HCT116 (cell line): Measurements from ENCODE around the gene WDFY2. TPM values are rescaled to one million over a fixed set of nuclear protein-coding genes. Genes with fewer than 3 reads are reported as not detected.

ENCODE experiments used
- ATAC-seq: fragments of 200-7000 bp; cut with Tn5 transposase; 2 replicates; pipeline ENCODE4 v1.9.1; 2020; ENCODE audit warnings: mild to moderate bottlenecking, moderate library complexity
- BruUV-seq: library from RNA; stranded (reverse); fragments of 400-500 nt; replicated peaks from 2 replicates; lab custom pipeline; 2021; lab: Mats Ljungman, UMichigan
- CTCF ChIA-PET: fragments of 300-600 bp; sonication (Branson Sonifier 250); formaldehyde crosslinking; loops from one replicate; lab custom pipeline; 2021; ENCODE audit warnings: antibody characterized with exemption; lab: Charles Lee
- POLR2A ChIA-PET: fragments of 300-600, 350-600 bp; sonication (Branson Sonifier 250); formaldehyde crosslinking; loops from one replicate; lab custom pipeline; 2021; ENCODE audit warnings: antibody characterized with exemption; lab: Charles Lee
- RAD21 ChIA-PET, 2 experiments: fragments of 300-600 bp; sonication (Branson Sonifier 250); formaldehyde crosslinking; loops; one replicate each; lab custom pipeline; 2023; ENCODE audit warnings: low total read pairs in 2 of 2; ENCODE audit not compliant: uncharacterized antibody in 2 of 2, unreplicated experiment in 2 of 2, low non-redundant PET in 1 of 2; lab: Charles Lee
- DNase-seq: peaks from one replicate; pipeline ENCODE4 v3.0.0-alpha.2; 2010; ENCODE audit warnings: low read depth, low spot score
- H2AFZ ChIP-seq: fragments of 200-600 bp; shearing (Covaris generic), sonication (generic); 2 replicates; pipeline ENCODE4 v1.6.1; 2017; ENCODE audit warnings: low read depth, mixed run types, mixed read lengths, antibody characterized with exemption, low read length; ENCODE audit not compliant: poor library complexity, severe bottlenecking
- H3K27ac ChIP-seq: 2 replicates; pipeline ENCODE4 v1.5.1; 2012; ENCODE audit warnings: low read depth, low read length
- H3K27me3 ChIP-seq: fragments of 200-600 bp; sonication (generic); 2 replicates; pipeline ENCODE4 v1.6.1; 2016; ENCODE audit warnings: mixed run types, low read length, mixed read lengths; ENCODE audit not compliant: insufficient read depth
- H3K36me3 ChIP-seq, 2 experiments: fragments of 200-500 bp in 1 of 2; fragments of 200-600 bp in 1 of 2; sonication (Bioruptor generic) in 1 of 2; sonication (generic) in 1 of 2; 2 replicates each; pipeline versions ENCODE4 v1.5.1 to v1.6.1; 2014 to 2016; ENCODE audit warnings: low read length in 2 of 2, inconsistent platforms in 1 of 2, mixed read lengths in 1 of 2, mixed run types in 1 of 2; ENCODE audit not compliant: insufficient read depth in 2 of 2, control insufficient read depth in 1 of 2
- H3K4me1 ChIP-seq, 2 experiments: fragments of 200-600 bp in 1 of 2; sonication (generic) in 1 of 2; 2 replicates each; pipeline versions ENCODE4 v1.5.1 to v1.6.1; 2012 to 2017; ENCODE audit warnings: low read length in 2 of 2, inconsistent platforms in 1 of 2, mild to moderate bottlenecking in 1 of 2, mixed read lengths in 1 of 2, mixed run types in 1 of 2, moderate library complexity in 1 of 2; ENCODE audit not compliant: insufficient read depth in 2 of 2, control insufficient read depth in 1 of 2
- H3K4me2 ChIP-seq: fragments of 200-600 bp; sonication (generic); 2 replicates; pipeline ENCODE4 v1.6.1; 2017; ENCODE audit warnings: mixed run types, low read length, mixed read lengths
- H3K4me3 ChIP-seq, 2 experiments: fragments of 200-600 bp in 1 of 2; sonication (generic) in 1 of 2; replicated peaks in 1 of 2; 2 replicates each; pipeline ENCODE4 v1.5.1; 2011 to 2016; ENCODE audit warnings: low read length in 2 of 2, control low read depth in 1 of 2, low read depth in 1 of 2, mild to moderate bottlenecking in 1 of 2, mixed read lengths in 1 of 2, mixed run types in 1 of 2
- H3K79me2 ChIP-seq: fragments of 200-600 bp; sonication (generic); 2 replicates; pipeline ENCODE4 v1.6.1; 2017; ENCODE audit warnings: mild to moderate bottlenecking, mixed run types, low read length, moderate library complexity, mixed read lengths; ENCODE audit not compliant: insufficient read depth
- H3K9ac ChIP-seq: fragments of 200-600 bp; sonication (generic); 2 replicates; pipeline ENCODE4 v1.6.1; 2016; ENCODE audit warnings: low read length, mixed read lengths
- H3K9me2 ChIP-seq: fragments of 200-600 bp; sonication (generic), shearing (Covaris generic); 2 replicates; pipeline ENCODE4 v1.6.1; 2017; ENCODE audit warnings: mixed run types, mild to moderate bottlenecking, moderate library complexity; ENCODE audit not compliant: insufficient read depth
- H3K9me3 ChIP-seq, 2 experiments: fragments of 200-500 bp in 1 of 2; fragments of 200-600 bp in 1 of 2; sonication (Bioruptor generic) in 1 of 2; sonication (generic) in 1 of 2; 2 replicates each; pipeline ENCODE4 v1.6.1; 2014 to 2017; ENCODE audit warnings: low read length in 2 of 2, mixed read lengths in 2 of 2, inconsistent platforms in 1 of 2, low read depth in 1 of 2, mild to moderate bottlenecking in 1 of 2, mixed run types in 1 of 2, moderate library complexity in 1 of 2; ENCODE audit not compliant: control insufficient read depth in 1 of 2, insufficient read depth in 1 of 2
- H4K20me1 ChIP-seq: fragments of 200-600 bp; sonication (generic), shearing (Covaris generic); 2 replicates; pipeline ENCODE4 v1.6.1; 2017; ENCODE audit warnings: mixed run types, mild to moderate bottlenecking, moderate library complexity; ENCODE audit not compliant: insufficient read depth
- CEBPB ChIP-seq: IDR thresholded peaks from 2 replicates; pipeline ENCODE4 v1.6.1; 2012; ENCODE audit warnings: low read depth
- EGR1 ChIP-seq: IDR thresholded peaks from 2 replicates; pipeline ENCODE4 v1.6.1; 2012; ENCODE audit warnings: low read depth
- EZH2 ChIP-seq: fragments of 200-600 bp; sonication (generic); IDR thresholded peaks from 2 replicates; pipeline ENCODE4 v1.6.1; 2017; ENCODE audit warnings: antibody characterized with exemption, mixed run types
- FOSL1 ChIP-seq: IDR thresholded peaks from 2 replicates; pipeline ENCODE4 v1.6.1; 2012; ENCODE audit warnings: low read depth
- POLR2A ChIP-seq: IDR thresholded peaks from 2 replicates; pipeline ENCODE4 v1.7.0; 2011; ENCODE audit warnings: borderline replicate concordance; ENCODE audit not compliant: insufficient read depth, insufficient read length; ENCODE audit errors: extremely low read depth
- POLR2AphosphoS5 ChIP-seq: IDR thresholded peaks from 2 replicates; pipeline ENCODE4 v1.6.1; 2011; ENCODE audit warnings: mild to moderate bottlenecking, low read depth, low read length, moderate library complexity
- TCF7L2 ChIP-seq: IDR thresholded peaks from 2 replicates; pipeline ENCODE4 v1.7.0; 2011; ENCODE audit warnings: borderline replicate concordance, inconsistent platforms; ENCODE audit not compliant: insufficient read depth, insufficient read length; ENCODE audit errors: extremely low read depth
- ZNF274 ChIP-seq: fragments of 200-500 bp; sonication (Bioruptor generic); IDR thresholded peaks from 2 replicates; pipeline ENCODE4 v1.6.1; 2014; ENCODE audit warnings: mild to moderate bottlenecking, low read depth, low read length, inconsistent platforms
- intact Hi-C: fragments of 100-400 bp; cut with micrococcal nuclease; formaldehyde crosslinking; loops from 2 replicates; pipeline ENCODE4 v1.10.0; 2022
- total RNA-seq: library from RNA; stranded (reverse); gene quantifications from one replicate; pipeline ENCODE4 v1.2.1, GENCODE V29; 2021; ENCODE audit not compliant: unreplicated experiment
- TF ChIP-seq, protein P1 (sequence below), 3 experiments: fragments of 200-600 bp in 1 of 3; sonication (generic) in 1 of 3; IDR thresholded peaks in 2 of 3; conservative IDR thresholded peaks in 1 of 3; 2 replicates each; pipeline ENCODE4 v1.5.1; 2012 to 2017; ENCODE audit warnings: low read depth in 2 of 3, low read length in 2 of 3, antibody characterized with exemption in 1 of 3, borderline replicate concordance in 1 of 3, control low read depth in 1 of 3, mild to moderate bottlenecking in 1 of 3, mixed read lengths in 1 of 3, mixed run types in 1 of 3, moderate library complexity in 1 of 3; ENCODE audit not compliant: insufficient read depth in 1 of 3

Gene WDFY2
- total RNA-seq, 1 experiment from 2014 or later = 6.1 TPM

DNA sequence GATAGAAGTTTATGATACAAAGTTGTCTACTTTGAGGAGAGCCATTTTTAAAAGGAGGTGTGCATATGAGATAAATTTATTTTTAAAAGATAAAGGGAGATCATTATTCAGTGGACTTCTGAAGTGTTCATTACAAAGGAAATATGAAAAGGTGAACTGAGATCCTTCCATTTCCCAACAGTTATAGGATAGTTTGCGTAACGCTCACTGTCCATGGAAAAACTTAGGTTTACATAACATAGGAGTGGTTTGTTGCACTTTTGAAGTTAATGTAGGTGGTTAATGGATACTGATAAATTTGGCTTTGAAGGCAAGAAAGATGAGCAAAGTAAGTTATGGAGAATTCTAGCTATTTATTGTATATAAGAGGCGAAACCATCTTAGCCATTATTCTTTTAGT lies 92.5 kb downstream of the WDFY2 start:
- Histone ChIP-seq H3K9me2 (no peaks in the 10 kb centered on the region), H3K4me3 (no peak overlapping the region), H4K20me1 (peaks cover 4% of the 10 kb centered on the region; the same call in 1 of the 2 replicates), H3K9me3 (no peaks in the 10 kb centered on the region), H3K79me2 (no peaks in the 10 kb centered on the region), H3K27ac (no peak overlapping the region), H3K9ac (no peak overlapping the region), H3K27me3 (no peaks in the 10 kb centered on the region), H3K36me3 (no peaks in the 10 kb centered on the region), H2AFZ (no peak overlapping the region), H3K4me2 (no peak overlapping the region), H3K4me1 (peaks cover 0 to 6% of the 10 kb centered on the region in 2 experiments; a peak in 2 of 4 replicates)
- intact Hi-C loops = no loop called here
- RAD21 ChIA-PET = no interaction called here
- BruUV-seq = no TSS peak
- DNase-seq (no peak), ATAC-seq (no peak)
- POLR2A ChIA-PET = no interaction called here
- CTCF ChIA-PET = no interaction called here
- TF ChIP-seq EZH2 (no peak), CEBPB (no peak), EGR1 (no peak), ZNF274 (no peak), TCF7L2 (no peak), FOSL1 (no peak), POLR2AphosphoS5 (no peak), POLR2A (no peak)
- TF ChIP-seq, protein P1, sequence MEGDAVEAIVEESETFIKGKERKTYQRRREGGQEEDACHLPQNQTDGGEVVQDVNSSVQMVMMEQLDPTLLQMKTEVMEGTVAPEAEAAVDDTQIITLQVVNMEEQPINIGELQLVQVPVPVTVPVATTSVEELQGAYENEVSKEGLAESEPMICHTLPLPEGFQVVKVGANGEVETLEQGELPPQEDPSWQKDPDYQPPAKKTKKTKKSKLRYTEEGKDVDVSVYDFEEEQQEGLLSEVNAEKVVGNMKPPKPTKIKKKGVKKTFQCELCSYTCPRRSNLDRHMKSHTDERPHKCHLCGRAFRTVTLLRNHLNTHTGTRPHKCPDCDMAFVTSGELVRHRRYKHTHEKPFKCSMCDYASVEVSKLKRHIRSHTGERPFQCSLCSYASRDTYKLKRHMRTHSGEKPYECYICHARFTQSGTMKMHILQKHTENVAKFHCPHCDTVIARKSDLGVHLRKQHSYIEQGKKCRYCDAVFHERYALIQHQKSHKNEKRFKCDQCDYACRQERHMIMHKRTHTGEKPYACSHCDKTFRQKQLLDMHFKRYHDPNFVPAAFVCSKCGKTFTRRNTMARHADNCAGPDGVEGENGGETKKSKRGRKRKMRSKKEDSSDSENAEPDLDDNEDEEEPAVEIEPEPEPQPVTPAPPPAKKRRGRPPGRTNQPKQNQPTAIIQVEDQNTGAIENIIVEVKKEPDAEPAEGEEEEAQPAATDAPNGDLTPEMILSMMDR (IDR thresholded peaks at IDR 0.05 in 2 of 3, conservative IDR thresholded peaks at IDR 0.05 in 1 of 3; ENCODE audit: borderline replicate concordance in 1 of 3, insufficient read depth in 1 of 3, low read depth in 2 of 3, low read length in 2 of 3) = no peak
- TF ChIP-seq, all 23 proteins: peak for 0
